Stimulated activated CD8-positive, alpha-beta memory T cell treated with anti-CD3 and anti-CD28 coated beads, Interleukin-7, amount 100 ng/mL, for 48 hours (primary cell): ENCODE measurements around the gene MGAT5B.

Experiments
- DNase-seq, 2 donors: peaks; one replicate each; pipeline ENCODE4 v3.0.0-alpha.2; 2020; ENCODE audit warnings: low read depth in 1 of 2; ENCODE audit errors: extremely low read depth in 1 of 2

MGAT5B gene

GRCh38 chr17:76902476-76902875 is 34.3 kb downstream of the MGAT5B start:
- DNase-seq = no peak

DNA sequence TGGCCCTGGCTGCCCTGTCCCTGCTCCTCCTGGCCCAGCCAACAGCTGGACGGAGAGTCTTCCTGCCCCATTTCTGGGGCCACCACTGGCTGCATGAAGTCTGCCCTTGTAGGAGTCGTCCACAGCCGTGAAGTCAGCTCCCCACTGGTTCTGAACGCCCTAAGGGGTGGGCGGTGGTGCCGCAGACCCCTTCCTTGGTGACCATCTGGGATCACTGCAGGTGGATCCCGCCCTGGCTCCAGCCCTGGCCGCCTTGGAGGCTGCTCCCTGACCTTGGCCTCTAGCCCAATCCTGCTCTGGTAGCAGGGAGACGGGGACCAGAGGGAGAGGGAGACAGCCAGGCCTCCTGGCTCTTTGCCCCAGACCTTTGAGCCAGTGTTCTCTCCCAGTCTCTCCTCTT is 35.4 kb downstream of the MGAT5B start:
- no peak for DNase-seq

GRCh38 chr17:76904116-76904515 is 35.9 kb downstream of the MGAT5B start:
- DNase-seq = no peak

- no peak for DNase-seq
Measured at GRCh38 chr17:76905036-76905435, 36.8 kb downstream of the MGAT5B start.

DNA sequence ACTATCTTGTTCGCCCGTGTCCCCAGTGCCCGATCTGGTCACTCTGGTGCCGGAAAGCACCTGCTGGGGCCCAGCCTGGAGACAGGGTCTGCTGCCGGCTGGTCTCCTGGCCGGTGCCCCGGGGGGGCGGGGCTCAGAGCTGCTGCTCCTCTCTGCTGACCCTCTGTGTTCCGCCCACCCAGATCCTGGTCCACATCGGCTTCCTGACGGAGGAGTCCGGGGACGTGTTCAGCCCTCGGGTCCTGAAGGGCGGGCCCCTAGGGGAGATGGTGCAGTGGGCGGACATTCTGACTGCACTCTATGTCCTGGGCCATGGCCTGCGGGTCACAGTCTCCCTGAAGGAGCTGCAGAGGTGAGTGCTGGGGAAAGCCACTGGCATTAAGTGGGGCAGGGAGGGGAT is 37.6 kb downstream of the MGAT5B start:
- no peak for DNase-seq

GRCh38 chr17:76906463-76906862 is 38.3 kb downstream of the MGAT5B start:
- no peak for DNase-seq

DNA sequence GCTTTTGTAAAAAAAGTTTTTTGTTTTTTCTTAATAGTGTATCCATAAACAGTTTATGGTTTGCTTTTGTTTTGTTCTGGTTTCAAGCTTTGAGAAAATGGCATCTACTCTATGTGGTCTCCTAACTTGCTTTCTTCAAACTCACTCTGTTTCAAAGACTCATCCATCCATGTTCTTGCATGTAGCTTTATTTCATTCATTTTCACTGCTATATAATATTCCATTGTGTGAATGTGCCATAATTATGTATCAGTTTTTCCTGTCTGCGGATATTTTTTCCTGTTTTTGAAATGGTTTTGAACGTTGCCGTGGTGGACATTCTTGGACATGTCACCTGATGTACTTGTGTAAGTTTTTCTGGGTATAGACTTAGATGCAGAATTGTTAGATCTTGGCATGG is 39.1 kb downstream of the MGAT5B start:
- no peak for DNase-seq

- no peak for DNase-seq
Measured at GRCh38 chr17:76909971-76910760, 42.0 kb downstream of the MGAT5B start.

DNA sequence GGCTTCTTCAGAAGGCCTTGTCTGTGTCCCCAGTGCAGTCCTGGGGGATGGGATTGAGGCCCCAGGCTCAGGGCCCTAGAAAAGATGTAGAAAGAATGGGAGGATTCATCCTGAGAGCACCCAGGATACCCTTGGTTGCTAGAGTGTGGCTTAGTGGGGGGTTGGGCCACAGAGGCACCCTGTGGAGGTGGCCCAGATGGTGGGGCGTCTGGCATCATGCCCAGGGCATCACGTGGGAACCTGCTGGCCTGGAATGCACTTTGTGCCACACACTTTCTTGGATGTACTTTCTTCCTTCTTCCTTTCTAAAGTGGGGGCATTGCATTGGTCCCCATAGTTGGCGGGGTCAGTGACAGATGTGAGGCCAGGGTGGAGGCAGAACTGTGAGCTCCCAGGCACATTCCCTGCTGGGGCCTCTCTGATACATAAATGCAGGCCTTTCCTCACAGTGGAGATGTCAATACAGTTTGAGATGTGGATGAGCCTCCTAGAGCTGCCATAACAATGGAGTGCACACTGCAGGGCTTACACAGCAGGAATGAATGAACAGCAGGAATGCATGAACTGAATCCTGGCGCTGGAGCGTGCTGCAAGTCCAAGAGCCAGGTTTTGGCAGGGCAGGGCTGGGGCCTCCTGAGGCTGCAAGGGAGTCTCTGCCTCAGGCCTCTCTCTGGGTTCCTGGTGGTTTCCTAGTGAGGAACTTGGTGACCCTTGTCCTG is 43.3 kb downstream of the MGAT5B start:
- DNase-seq = no peak

- no peak for DNase-seq
Measured at GRCh38 chr17:76912421-76913164, 44.4 kb downstream of the MGAT5B start.

- no peak for DNase-seq
Measured at GRCh38 chr17:76914937-76915336, 46.7 kb downstream of the MGAT5B start.

GRCh38 chr17:76915840-76916510 is 47.8 kb downstream of the MGAT5B start:
- no peak for DNase-seq

DNA sequence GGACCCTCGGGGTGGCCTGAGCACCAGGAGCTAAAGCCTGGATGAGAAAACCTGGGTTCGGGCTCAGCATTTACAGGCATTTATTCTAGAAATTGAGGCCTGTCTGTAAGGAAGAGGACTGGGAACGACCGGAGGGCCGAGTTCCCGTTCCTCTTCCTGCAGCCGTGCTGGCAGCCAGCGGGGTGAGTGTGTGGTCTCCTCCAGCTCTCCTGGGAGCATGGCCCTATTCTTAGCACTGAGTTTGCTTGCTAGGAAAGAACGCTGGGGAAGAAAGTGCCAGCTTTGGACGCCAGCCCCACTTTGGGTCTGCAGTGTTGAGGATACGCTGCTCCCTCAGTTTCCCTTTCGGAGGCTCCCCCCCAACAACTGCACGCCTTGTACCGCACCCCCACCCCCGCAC is 49.6 kb downstream of the MGAT5B start:
- DNase-seq = no peak

GRCh38 chr17:76918811-76919210 is 50.6 kb downstream of the MGAT5B start:
- DNase-seq = no peak

DNA sequence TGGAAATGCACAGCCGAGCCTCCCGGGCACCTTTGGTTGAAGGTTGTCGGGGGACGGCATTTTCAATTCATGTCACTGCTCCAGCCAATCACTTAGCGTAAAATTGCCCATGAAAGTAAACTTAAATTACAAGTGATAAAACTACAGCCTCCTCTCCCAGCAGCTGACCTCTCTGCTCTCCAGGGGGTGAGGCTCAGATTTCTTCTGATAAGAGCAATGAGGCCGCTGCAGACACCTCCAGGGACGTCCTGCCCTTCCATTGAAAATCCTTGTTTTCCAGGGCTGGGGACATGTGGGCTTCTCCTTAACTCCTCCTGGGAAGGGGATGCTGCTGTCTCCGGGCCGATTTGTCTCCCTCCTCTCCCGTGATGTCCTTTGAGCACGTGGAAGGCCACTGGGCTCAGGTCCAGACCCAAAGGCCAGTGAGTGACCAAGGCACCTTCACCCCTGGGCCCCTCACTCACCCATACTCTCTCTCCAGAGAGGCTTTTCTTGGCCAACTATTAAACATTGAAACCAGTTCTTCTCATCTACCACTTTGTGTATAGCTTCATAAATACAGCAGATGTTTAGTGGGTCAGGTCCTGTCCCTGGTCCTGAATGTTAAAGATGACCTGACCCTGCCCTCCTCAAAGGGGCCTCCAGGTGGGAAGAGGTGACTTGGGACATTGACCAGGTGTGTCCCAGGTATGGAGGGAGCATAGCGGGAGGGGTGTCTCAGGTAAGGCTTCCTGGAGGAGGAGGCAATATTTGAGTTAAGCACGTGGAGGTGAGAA is 52.3 kb downstream of the MGAT5B start:
- DNase-seq = no peak

GRCh38 chr17:76921340-76922036 is 53.3 kb downstream of the MGAT5B start:
- no peak for DNase-seq

DNA sequence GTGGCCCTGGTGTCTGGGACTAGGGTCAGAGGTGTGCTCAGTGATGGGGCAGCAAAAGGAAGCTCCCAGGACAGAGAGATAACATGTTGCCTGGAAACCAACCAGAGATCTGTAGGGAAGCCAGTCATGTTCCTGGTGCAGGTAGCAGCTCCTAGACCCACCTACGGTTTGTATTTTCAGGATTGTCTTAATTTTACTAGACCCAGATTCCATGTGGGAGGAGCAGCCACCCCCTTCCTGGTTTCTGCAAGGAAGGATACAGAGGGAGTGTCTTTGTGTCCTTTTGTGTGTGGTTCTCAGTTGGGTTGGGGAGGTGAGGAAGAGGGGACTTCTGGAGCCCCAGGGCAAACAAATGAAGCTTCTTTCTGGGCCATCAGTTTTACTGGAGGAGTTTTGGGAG is 53.9 kb downstream of the MGAT5B start:
- DNase-seq = no peak

- no peak for DNase-seq
Measured at GRCh38 chr17:76922967-76923366, 54.8 kb downstream of the MGAT5B start.

GRCh38 chr17:76923491-76923890 is 55.3 kb downstream of the MGAT5B start:
- no peak for DNase-seq
